ENCODE results near the gene SMIM24.

- TF ChIP-seq CTCF (conservative IDR thresholded peaks at IDR 0.05; ENCODE audit: low read length): no peak
- no peak for TF ChIP-seq EZH2phosphoT487 (IDR thresholded peaks at IDR 0.05; ENCODE audit: borderline replicate concordance)
Measured at GRCh38 chr19:3516675-3517207, 36.4 kb upstream of the SMIM24 start.
